SIG-M5 treated with dmso at 0.1 percent for 504 hours (cell line): ENCODE data around the gene PABPC1L.

Source experiments
- DNase-seq: peaks from one replicate; lab custom pipeline; 2025; ENCODE audit not compliant: unreplicated experiment; lab: John Stamatoyannopoulos, UW

The PABPC1L gene

GRCh38 chr20:44942264-44942973 lies 32.6 kb downstream of the PABPC1L start:
- no peak for DNase-seq

GRCh38 chr20:44943828-44944227 lies 34.0 kb downstream of the PABPC1L start:
- no peak for DNase-seq

GRCh38 chr20:44945261-44945660 lies 35.4 kb downstream of the PABPC1L start:
- DNase-seq, result no peak

- DNase-seq, result no peak
Observed at GRCh38 chr20:44946271-44946852, 36.5 kb downstream of the PABPC1L start.

GRCh38 chr20:44948107-44948506 lies 38.2 kb downstream of the PABPC1L start:
- DNase-seq, result no peak

- no peak for DNase-seq
Observed at GRCh38 chr20:44948513-44948912, 38.7 kb downstream of the PABPC1L start.

GRCh38 chr20:44950368-44950767 lies 40.5 kb downstream of the PABPC1L start:
- DNase-seq, result no peak

GRCh38 chr20:44952731-44953130 lies 42.9 kb downstream of the PABPC1L start:
- no peak for DNase-seq

GRCh38 chr20:44954211-44954610 lies 44.4 kb downstream of the PABPC1L start:
- DNase-seq, result no peak

GRCh38 chr20:44955270-44955669 lies 45.4 kb downstream of the PABPC1L start:
- no peak for DNase-seq

GRCh38 chr20:44956410-44956809 lies 46.5 kb downstream of the PABPC1L start:
- no peak for DNase-seq

- no peak for DNase-seq
Observed at GRCh38 chr20:44958276-44958675, 48.4 kb downstream of the PABPC1L start.

GRCh38 chr20:44959082-44959637 lies 49.3 kb downstream of the PABPC1L start:
- DNase-seq, result peak; percentile 79

- DNase-seq, result peak; percentile 38
Observed at GRCh38 chr20:44959638-44960102, 49.8 kb downstream of the PABPC1L start.

GRCh38 chr20:44960103-44960852 lies 50.4 kb downstream of the PABPC1L start, which contains the start of gene TOMM34:
Gene TOMM34 (minus strand): TSS chr20:44960397. CDS start chr20:44960333, 64 bp downstream.
- DNase-seq, result peak; percentile 95

GRCh38 chr20:44961011-44961869 lies 51.4 kb downstream of the PABPC1L start:
- no peak for DNase-seq

GRCh38 chr20:44961870-44962267 lies 52.0 kb downstream of the PABPC1L start:
- no peak for DNase-seq

GRCh38 chr20:44962483-44962882 lies 52.6 kb downstream of the PABPC1L start:
- no peak for DNase-seq

GRCh38 chr20:44963325-44964215 lies 53.7 kb downstream of the PABPC1L start:
- DNase-seq, result no peak

GRCh38 chr20:44965651-44966029 lies 55.8 kb downstream of the PABPC1L start:
- no peak for DNase-seq
